Vein endothelial cell (primary cell): ENCODE results near the gene ITPRIPL1. TPM values are rescaled to one million over a fixed set of nuclear protein-coding genes. Genes with fewer than 3 reads are reported as not detected.

Experiments
- total RNA-seq: library from RNA; depleted of rRNA; stranded (reverse); fragments of >200 nt; gene quantifications from 2 replicates; pipeline ENCODE4 v1.2.3, GENCODE V29; 2012

ITPRIPL1 gene
- 2.9 and 3.4 TPM in 2 replicates for total RNA-seq

GRCh38 chr2:96325041-96325883 lies at the start of gene ITPRIPL1:
TSS of gene ITPRIPL1 (plus strand) at chr2:96325317. CDS start at chr2:96325840, 523 bp downstream.

GRCh38 chr2:96305091-96305978 lies 19.8 kb upstream of the ITPRIPL1 start, which contains the start of gene SNRNP200:
TSS of gene SNRNP200 (minus strand) at chr2:96305546. CDS start at chr2:96305437, 109 bp downstream.

Other genes with a start within 250 kb of the ITPRIPL1 start
- gene ADRA2B, start 208.7 kb upstream of the ITPRIPL1 start, total RNA-seq, result under 0.01 TPM in 1 of 2 replicates, not detected in the other
- not detected in 2 replicates for gene ASTL, start 186.8 kb upstream of the ITPRIPL1 start, total RNA-seq
- gene DUSP2, start 179.9 kb upstream of the ITPRIPL1 start, total RNA-seq, result 0.33 and 1.7 TPM in 2 replicates
- gene STARD7, start 116.5 kb upstream of the ITPRIPL1 start, total RNA-seq, result 188 and 224 TPM in 2 replicates
- 41.2 and 43.4 TPM in 2 replicates for gene TMEM127, start 59.3 kb upstream of the ITPRIPL1 start, total RNA-seq
- 88.9 and 125 TPM in 2 replicates for gene CIAO1, start 59.1 kb upstream of the ITPRIPL1 start, total RNA-seq
- 51.3 and 53.6 TPM in 2 replicates for gene SNRNP200, start 19.8 kb upstream of the ITPRIPL1 start, total RNA-seq
- 8.2 and 17.9 TPM in 2 replicates for gene NCAPH, start 10.4 kb downstream of the ITPRIPL1 start, total RNA-seq
- 0.33 TPM in 1 of 2 replicates, not detected in the other for gene NEURL3, start 180.0 kb downstream of the ITPRIPL1 start, total RNA-seq
- 15.8 and 20.9 TPM in 2 replicates for gene ARID5A, start 211.4 kb downstream of the ITPRIPL1 start, total RNA-seq